ENCODE measurements around the gene TMEM141.
"Not testable (repeated sequence)": the region's sequence is repeated elsewhere in the genome, so short reads cannot be mapped to it uniquely, and the experiment has no call there.

TMEM141 gene

DNA sequence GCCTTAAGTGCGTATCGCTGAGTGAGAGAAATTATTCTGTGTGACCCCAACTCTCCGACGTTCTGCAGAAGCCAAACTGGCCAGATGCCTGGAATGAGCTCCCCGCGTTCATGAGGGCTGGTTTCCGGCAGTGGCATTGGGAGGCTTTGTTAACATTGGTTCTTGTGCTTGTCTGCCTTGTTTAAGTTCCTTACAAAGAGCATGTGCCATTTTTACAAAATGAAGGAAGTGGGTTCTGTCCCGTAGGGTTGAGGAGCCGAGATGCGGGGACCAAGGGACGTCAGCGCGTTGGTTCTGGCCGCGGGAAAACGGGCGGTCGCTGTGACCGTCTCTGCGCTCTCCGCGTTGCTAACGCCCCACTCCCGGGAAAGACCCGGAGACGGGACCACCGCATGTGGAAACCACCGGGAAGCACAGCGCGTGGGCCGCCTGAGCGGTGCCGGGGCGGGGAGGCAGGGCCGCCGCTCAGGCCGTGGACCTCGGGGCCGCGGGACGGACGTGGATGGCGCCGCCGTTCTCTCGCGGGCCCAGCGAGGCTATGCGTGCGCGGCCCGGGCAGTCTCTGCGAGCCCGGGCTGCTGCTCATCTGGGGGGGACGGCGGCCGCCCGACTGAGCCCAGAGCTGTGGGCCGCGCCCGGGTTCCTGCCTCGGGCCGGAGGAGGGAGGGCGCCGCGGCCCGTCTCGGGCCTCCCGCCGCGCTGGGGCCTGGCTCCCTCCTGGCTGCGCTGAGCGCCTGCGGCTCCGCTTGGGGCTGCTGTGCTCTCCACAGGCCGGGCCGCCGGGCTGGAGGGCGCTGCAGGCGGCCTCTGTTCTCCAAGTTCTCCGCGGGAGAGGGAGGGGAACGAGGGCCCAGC is 30.1 kb downstream of the TMEM141 start:
- DNase-seq: no peak

- no peak for DNase-seq
Measured at GRCh38 chr9:136821826-136822544, 30.8 kb downstream of the TMEM141 start.

DNA sequence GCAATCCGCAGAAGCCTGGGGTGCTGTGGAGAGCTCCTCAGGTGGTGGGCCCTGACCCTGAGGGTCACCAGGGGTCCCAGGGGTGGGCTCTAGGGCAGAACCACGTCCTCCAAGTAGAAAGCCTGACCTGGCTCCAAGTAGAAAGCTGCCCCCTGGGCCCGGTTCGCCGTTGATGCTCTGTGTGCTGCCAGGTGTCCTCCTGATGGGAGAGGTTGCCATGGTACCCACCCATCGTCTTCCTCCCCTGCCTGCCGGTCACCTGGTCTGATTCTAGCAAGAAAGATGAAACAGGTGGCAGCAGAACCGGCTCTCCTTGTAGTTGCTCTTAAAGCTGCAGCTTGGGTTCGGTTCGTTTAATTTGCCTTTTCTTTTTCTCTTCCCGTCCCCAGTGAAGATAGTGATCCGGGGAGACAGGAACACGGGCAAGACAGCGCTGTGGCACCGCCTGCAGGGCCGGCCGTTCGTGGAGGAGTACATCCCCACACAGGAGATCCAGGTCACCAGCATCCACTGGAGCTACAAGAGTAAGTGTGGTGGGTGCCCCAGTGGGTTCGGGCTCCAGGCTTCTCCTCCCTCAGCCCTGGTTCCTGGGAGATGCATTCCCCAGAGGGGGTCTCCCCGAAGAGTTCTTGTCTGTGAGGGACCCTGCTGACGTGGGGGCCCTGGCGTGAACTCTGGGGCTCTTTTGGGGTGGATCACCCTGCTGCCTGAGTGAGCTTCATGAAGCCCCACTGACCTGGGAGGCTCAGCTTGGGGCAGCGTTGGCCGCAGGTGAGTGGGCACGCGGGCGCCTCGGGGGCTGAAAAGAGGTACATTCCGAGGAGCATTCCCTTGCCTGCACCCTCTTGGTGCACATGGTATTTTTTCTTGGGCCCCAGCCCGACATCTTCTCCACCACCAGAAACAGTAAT is 32.2 kb downstream of the TMEM141 start:
- DNase-seq: no peak

- no peak for DNase-seq
Measured at GRCh38 chr9:136824496-136825225, 33.5 kb downstream of the TMEM141 start.

DNA sequence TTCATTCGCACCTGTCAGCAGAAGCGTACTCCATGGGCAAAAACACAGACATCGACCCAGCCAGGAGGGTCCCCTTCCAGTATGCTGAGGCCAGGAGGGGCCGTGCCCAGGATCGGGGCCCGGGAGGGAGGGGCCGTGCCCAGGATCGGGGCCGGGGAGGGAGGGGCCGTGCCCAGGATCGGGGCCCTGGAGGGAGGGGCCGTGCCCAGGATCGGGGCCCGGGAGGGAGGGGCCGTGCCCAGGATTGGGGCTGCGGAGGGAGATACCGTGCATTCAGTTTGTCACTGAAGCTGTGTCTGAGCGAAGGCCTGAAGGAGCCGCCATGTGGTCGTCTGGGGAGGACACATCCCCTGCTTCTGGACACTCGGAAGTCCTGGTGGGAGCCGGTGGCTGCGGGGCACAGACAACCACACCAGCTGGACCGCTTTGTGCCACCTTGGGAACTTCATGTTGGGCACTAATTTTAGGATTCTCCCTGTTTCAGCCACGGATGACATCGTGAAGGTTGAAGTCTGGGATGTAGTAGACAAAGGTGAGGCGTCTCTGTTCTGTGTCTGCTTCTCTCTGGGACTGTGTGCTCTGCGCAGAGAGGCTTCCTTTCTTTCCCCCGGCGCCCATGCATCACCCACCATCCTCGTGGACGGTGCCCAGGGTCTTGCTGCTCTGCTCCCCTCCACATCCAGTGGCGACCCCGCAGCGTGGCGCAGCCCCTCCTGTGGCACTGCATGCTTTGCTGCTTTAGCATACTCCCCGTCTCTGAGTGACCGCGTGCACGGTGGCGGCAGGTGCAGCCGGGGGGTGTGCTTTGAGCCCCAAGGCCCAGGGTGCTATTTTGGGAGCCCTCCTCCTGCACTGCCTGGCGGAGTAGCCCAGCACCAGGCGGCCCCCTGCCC is 34.4 kb downstream of the TMEM141 start:
- no peak for DNase-seq

- DNase-seq: no peak
Measured at GRCh38 chr9:136826188-136826541, 35.0 kb downstream of the TMEM141 start.

DNA sequence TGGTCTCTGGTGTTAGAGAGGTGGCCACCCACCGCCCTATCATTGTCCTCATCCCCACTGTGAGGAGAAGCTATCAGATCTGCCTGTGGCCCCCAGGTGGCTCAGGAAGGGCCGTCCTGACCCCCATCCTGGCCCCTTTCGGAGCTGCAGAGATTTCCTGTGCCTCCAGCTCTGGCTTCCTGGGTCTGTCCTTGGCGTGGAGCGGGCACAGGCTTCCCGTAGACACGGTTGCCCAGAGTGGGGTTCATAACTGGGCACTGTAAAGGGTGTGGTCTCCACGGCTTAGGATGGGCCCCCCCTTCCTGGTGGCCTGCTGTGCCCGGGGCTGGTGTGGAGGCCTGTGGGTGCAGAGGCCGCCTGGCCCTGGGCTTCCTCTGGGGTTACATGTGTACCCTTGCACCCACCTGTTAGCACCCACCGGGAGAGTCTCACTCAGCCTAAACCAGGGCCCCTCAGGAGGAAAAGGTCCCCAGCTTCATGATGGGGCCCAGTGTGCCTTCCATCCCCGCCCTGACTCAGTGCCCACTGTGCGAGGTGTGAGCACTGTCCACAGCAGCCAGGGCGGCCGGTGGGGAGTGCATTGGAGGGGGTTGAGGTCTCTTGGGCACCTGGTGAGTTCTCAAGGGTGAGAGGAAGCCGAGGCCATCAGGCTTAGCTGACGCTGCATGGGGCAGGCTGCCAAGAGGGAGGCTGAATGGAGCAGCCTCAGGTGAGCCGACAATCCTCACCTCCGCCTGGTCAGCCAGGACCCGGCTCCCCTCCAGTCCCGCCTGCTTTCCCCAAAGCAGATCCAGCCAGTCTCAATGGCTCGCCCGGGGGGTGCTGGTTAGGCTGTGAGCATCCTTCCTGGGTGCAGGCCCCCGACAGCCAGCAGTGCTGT is 35.8 kb downstream of the TMEM141 start:
- DNase-seq: no peak

GRCh38 chr9:136827794-136828473 is 36.8 kb downstream of the TMEM141 start:
- no peak for DNase-seq

- DNase-seq: no peak
Measured at GRCh38 chr9:136828474-136829140, 37.5 kb downstream of the TMEM141 start.

GRCh38 chr9:136829412-136829811 is 38.3 kb downstream of the TMEM141 start:
- DNase-seq: no peak

GRCh38 chr9:136829981-136830885 is 39.1 kb downstream of the TMEM141 start:
- DNase-seq: no peak

DNA sequence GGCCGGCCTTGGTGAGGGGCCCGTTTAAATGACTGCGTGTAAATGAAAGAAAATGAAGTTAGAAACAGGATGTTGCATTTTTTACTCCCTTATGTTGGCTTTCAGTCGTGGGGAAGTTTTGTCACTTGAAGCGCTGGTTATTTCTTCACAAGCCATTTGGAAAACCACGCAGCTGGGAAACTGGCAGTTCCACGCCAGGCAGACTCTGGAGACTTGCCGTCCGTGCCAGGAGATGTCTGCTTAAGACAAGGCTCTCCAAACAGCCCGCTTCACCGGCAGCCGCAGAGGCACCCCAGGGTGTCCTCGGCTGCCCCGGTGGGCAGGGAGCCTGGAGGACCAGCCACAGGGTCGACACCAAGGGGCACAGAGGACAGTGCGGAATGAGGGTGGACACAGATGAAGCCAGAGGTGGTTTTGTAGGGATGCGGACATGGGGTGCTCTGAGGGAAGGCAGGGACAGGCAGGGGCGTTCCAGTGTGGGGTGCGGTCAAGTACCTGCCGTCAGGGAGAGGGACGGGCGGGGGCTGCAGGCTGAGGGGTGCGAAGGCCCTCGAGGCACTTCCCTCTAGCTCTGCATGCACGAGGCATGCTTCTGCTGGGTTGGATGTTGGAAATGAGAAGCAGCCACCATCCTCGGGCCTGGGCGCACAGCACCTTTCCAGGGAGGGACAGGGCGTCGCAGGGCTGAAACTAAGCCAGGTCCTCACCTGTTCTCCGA is 40.0 kb downstream of the TMEM141 start:
- no peak for DNase-seq

DNA sequence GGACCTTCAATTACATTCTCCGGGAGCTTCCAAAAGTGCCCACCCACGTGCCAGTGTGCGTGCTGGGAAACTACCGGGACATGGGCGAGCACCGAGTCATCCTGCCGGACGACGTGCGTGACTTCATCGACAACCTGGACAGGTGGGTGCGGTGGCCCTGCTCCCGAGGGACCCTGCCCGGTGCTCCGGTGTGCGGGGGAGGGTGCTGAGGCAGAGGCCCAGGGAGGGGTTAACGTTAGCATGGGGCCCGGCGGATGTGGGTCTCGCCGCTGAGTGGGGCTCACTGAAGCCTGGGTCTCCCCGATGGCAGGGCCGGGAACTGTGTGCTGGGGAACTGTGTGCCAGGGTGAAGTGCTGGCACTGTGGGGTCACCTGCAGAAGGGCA is 40.6 kb downstream of the TMEM141 start:
- DNase-seq: no peak

DNA sequence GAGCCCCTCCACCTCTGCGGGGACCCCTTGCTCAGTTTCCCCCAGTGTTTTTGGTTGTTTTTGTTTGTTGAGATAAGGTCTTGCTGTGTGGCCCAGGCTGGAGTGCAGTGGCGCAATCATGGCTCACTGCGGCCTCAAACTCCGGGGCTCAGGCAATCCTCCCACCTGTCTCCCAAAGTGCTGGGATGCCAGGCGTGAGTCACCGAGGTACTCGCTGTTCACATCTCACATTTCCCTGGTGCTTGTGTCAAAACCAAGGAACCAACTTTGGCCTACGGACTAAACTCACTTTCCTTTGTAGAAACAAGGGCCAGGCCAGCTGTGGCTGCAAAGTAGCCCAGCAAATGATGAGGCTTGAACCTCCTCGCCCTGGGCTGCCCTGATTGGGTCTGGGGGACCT is 41.4 kb downstream of the TMEM141 start:
- no peak for DNase-seq

DNA sequence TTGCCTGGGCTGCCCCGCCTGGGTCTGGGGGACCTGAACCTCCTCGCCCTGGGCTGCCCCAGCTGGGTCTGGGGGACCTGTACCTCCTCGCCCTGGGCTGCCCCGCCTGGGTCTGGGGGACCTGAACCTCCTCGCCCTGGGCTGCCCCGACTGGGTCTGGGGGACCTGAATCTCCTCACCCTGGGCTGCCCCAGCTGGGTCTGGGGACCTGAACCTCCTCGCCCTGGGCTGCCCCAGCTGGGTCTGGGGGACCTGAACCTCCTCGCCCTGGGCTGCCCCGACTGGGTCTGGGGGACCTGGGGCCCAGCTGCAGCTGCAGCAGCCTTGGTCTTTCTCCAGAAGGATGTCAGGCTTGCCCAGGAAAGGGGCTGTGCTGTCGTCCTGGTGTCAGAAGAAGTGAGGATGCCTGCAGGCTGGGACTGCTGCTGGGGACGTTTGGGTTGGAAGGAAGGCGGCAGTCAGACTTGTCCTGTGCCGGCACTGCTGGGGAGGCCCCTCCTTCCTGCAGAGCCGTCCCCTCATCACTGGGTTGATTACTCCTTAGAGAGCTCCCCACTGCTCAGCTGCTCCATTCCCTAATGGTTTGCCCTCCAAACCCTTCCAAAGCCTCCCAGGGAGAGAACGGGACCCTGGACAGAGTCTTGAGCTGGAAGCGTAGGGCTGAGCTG is 42.4 kb downstream of the TMEM141 start:
- DNase-seq: not testable (repeated sequence)

DNA sequence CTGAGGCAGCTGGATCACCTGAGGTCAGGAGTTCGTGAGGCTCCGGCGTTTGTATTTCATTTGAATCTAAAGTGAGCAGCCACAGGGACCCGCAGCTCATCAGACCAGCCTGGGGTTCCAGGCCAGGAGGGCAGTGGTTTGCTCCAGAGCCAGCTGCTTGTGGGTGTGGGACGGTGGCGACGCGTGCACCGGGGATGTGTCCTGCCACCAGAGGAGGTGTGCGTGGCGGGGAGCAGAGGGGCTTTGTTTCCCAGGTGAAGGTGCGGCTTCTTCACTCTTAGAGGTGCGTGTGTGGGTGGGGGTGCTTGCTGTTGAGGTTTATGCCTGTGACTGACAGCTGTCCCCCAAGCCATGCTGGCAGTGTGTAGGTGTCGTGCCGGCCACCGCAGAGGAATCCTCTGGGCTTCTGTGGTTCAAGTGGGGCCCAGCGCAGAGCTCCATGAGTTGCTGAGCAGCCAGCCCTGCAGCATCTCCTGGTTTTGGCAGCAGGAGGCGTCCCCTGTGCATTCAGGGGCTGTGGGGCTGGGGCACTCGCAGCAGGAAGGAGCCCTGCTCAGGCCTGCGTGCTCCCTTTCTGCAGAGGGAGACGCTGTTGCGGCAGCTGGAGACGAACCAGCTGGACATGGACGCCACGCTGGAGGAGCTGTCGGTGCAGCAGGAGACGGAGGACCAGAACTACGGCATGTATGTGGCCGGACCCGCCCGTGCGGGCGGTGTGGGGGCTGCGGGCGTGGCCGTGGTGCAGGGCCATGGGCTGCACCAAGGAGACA is 44.2 kb downstream of the TMEM141 start:
- DNase-seq: no peak

Data from NCI-H446 (cell line).